HG02870 (cell line): ENCODE results near the gene RNPEPL1.

Source experiments
- ATAC-seq: cut with Tn5 transposase; IDR thresholded peaks from one replicate; pipeline ENCODE4 v1.9.1; 2021; ENCODE audit warnings: mild to moderate bottlenecking, moderate library complexity; ENCODE audit not compliant: unreplicated experiment

RNPEPL1 gene

GRCh38 chr2:240622060-240622411 is 53.8 kb downstream of the RNPEPL1 start:
- ATAC-seq = no peak

GRCh38 chr2:240622531-240623235 is 54.4 kb downstream of the RNPEPL1 start:
- no peak for ATAC-seq

- ATAC-seq = no peak
Observed at GRCh38 chr2:240623531-240624010, 55.3 kb downstream of the RNPEPL1 start.

- no peak for ATAC-seq
Observed at GRCh38 chr2:240624011-240624949, 56.0 kb downstream of the RNPEPL1 start.

GRCh38 chr2:240624950-240625621 is 56.8 kb downstream of the RNPEPL1 start, which contains the start of gene GPR35:
TSS of gene GPR35 (plus strand) at chr2:240625480. CDS start at chr2:240629953, 4,473 bp downstream.
- ATAC-seq = no peak

- no peak for ATAC-seq
Observed at GRCh38 chr2:240626531-240627300, 58.4 kb downstream of the RNPEPL1 start.

- no peak for ATAC-seq
Observed at GRCh38 chr2:240627736-240628506, 59.6 kb downstream of the RNPEPL1 start.

GRCh38 chr2:240628507-240628807 is 60.2 kb downstream of the RNPEPL1 start:
- no peak for ATAC-seq

- no peak for ATAC-seq
Observed at GRCh38 chr2:240628808-240629618, 60.7 kb downstream of the RNPEPL1 start.

GRCh38 chr2:240629619-240629967 is 61.3 kb downstream of the RNPEPL1 start:
- no peak for ATAC-seq

- ATAC-seq = no peak
Observed at GRCh38 chr2:240629968-240630770, 61.9 kb downstream of the RNPEPL1 start.
